GM18868 (cell line): ENCODE measurements around the gene MAFG.
A peak's percentile ranks its signal among the peaks of the same experiment; 100 is the strongest.

Source experiments
- ATAC-seq: cut with Tn5 transposase; IDR thresholded peaks from one replicate; pipeline ENCODE4 v1.9.1; 2021; ENCODE audit warnings: mild to moderate bottlenecking, moderate library complexity; ENCODE audit not compliant: unreplicated experiment

Gene MAFG

GRCh38 chr17:81927653-81928543 is at the start of gene MAFG:
TSS of gene MAFG (minus strand) at chr17:81927735. CDS start at chr17:81923185, 4,550 bp downstream.
- ATAC-seq: peak; percentile 59

GRCh38 chr17:81976332-81977210 is 49.0 kb upstream of the MAFG start:
- no peak for ATAC-seq

- no peak for ATAC-seq
Measured at GRCh38 chr17:81973432-81973831, 45.9 kb upstream of the MAFG start.

GRCh38 chr17:81968850-81969812 is 41.6 kb upstream of the MAFG start:
- ATAC-seq: no peak

GRCh38 chr17:81968396-81968745 is 40.8 kb upstream of the MAFG start:
- ATAC-seq: no peak

- ATAC-seq: no peak
Measured at GRCh38 chr17:81967533-81968395, 40.2 kb upstream of the MAFG start.

GRCh38 chr17:81967244-81967532 is 39.7 kb upstream of the MAFG start:
- no peak for ATAC-seq

- ATAC-seq: no peak
Measured at GRCh38 chr17:81966343-81967243, 39.1 kb upstream of the MAFG start.

- no peak for ATAC-seq
Measured at GRCh38 chr17:81964081-81964849, 36.7 kb upstream of the MAFG start.

- ATAC-seq: no peak
Measured at GRCh38 chr17:81962499-81963441, 35.2 kb upstream of the MAFG start.

GRCh38 chr17:81961521-81962498 is 34.3 kb upstream of the MAFG start:
- no peak for ATAC-seq

- no peak for ATAC-seq
Measured at GRCh38 chr17:81961087-81961511, 33.6 kb upstream of the MAFG start, which contains the start of gene NOTUM. TSS of gene NOTUM (minus strand) at chr17:81961187. CDS start at chr17:81960909, 278 bp downstream.

- ATAC-seq: no peak
Measured at GRCh38 chr17:81960130-81960958, 32.8 kb upstream of the MAFG start.

GRCh38 chr17:81959362-81960129 is 32.0 kb upstream of the MAFG start:
- no peak for ATAC-seq
